Measurements from ENCODE around the gene SYF2.
A peak's percentile ranks its signal among the peaks of the same experiment; 100 is the strongest.

The SYF2 gene

GRCh38 chr1:25206201-25206600 is 26.1 kb downstream of the SYF2 start:
- H3K4me3 ChIP-seq (ENCODE audit: low read depth, low read length) = no peak overlapping the region
- no peak for TF ChIP-seq CTCF (IDR thresholded peaks at IDR 0.05; ENCODE audit: insufficient read depth, low read length, missing control alignments)
- DNase-seq (ENCODE audit: low read depth, low spot score) = no peak
- ChIA-PET CTCF (interaction anchor here (0.8 to 6.7 kb wide), 22 partner anchors 8 to 542 kb away, joined by 3 to 69 read pairs (median 7); partner anchors contain the start of gene SYF2), POLR2A (interaction anchor here (1.1 to 1.7 kb wide), 2 partner anchors 26 to 41 kb away, joined by 3 to 5 read pairs; partner anchors contain the start of genes RSRP1 and SYF2)

- ChIA-PET CTCF (interaction anchor here (0.7 to 6.7 kb wide), 36 partner anchors 8 to 542 kb away, joined by 3 to 69 read pairs (median 6); partner anchors contain the start of gene SYF2), POLR2A (interaction anchor here (1.1 to 1.7 kb wide), 3 partner anchors 27 to 98 kb away, joined by 3 to 5 read pairs (median 3); partner anchors contain the start of genes RSRP1 and SYF2)
- no peak for TF ChIP-seq CTCF (IDR thresholded peaks at IDR 0.05; ENCODE audit: insufficient read depth, low read length, missing control alignments)
- H3K4me3 ChIP-seq (ENCODE audit: low read depth, low read length) = no peak overlapping the region
- DNase-seq (ENCODE audit: low read depth, low spot score) = no peak
Measured at GRCh38 chr1:25205786-25206185, 26.5 kb downstream of the SYF2 start.

GRCh38 chr1:25204797-25205480 is 27.4 kb downstream of the SYF2 start:
- peak; percentile 59 for DNase-seq (ENCODE audit: low read depth, low spot score)
- no peak overlapping the region for H3K4me3 ChIP-seq (ENCODE audit: low read depth, low read length)
- ChIA-PET POLR2A (interaction anchor here (0.6 to 1.1 kb wide), 2 partner anchors 27 to 97 kb away, joined by 3 to 4 read pairs; partner anchors contain the start of gene SYF2), CTCF (interaction anchor here (0.6 to 6.7 kb wide), 66 partner anchors 9 to 541 kb away, joined by 3 to 69 read pairs (median 4); partner anchors contain the start of gene SYF2)
- peak; percentile 50 for TF ChIP-seq CTCF (IDR thresholded peaks at IDR 0.05; ENCODE audit: insufficient read depth, low read length, missing control alignments)

- CTCF ChIA-PET = interaction anchor here (2.0 to 6.7 kb wide), 2 partner anchors 10 to 15 kb away, joined by 7 to 69 read pairs; no protein-coding TSS in a partner anchor
- no peak for DNase-seq (ENCODE audit: low read depth, low spot score)
- no peak overlapping the region for H3K4me3 ChIP-seq (ENCODE audit: low read depth, low read length)
- no peak for TF ChIP-seq CTCF (IDR thresholded peaks at IDR 0.05; ENCODE audit: insufficient read depth, low read length, missing control alignments)
- POLR2A ChIA-PET = no interaction called here
Measured at GRCh38 chr1:25201006-25201405, 31.3 kb downstream of the SYF2 start.

- no peak for TF ChIP-seq CTCF (IDR thresholded peaks at IDR 0.05; ENCODE audit: insufficient read depth, low read length, missing control alignments)
- ChIA-PET POLR2A (no interaction called here), CTCF (interaction anchor here (1.3 to 2.0 kb wide), 2 partner anchors 9 to 52 kb away, joined by 4 to 7 read pairs; no protein-coding TSS in a partner anchor)
- no peak overlapping the region for H3K4me3 ChIP-seq (ENCODE audit: low read depth, low read length)
- DNase-seq (ENCODE audit: low read depth, low spot score) = no peak
Measured at GRCh38 chr1:25199819-25200620, 32.3 kb downstream of the SYF2 start.
